IPS-15b (cell line): Measurements from ENCODE around the gene PLXNA2.

ENCODE experiments used
- H3K27me3 ChIP-seq: one replicate; pipeline ENCODE4 v1.6.1; 2013; ENCODE audit warnings: low read length; ENCODE audit not compliant: control insufficient read depth, insufficient read depth
- H3K36me3 ChIP-seq: one replicate; pipeline ENCODE4 v1.6.1; 2013; ENCODE audit warnings: low read length; ENCODE audit not compliant: control insufficient read depth, insufficient read depth
- H3K4me1 ChIP-seq: one replicate; pipeline ENCODE4 v1.6.1; 2013; ENCODE audit warnings: mild to moderate bottlenecking, low read length; ENCODE audit not compliant: control insufficient read depth, insufficient read depth
- H3K4me3 ChIP-seq: one replicate; pipeline ENCODE4 v1.5.1; 2013; ENCODE audit warnings: low read depth, low read length
- H3K9ac ChIP-seq: one replicate; pipeline ENCODE4 v1.6.1; 2013; ENCODE audit warnings: low read depth, mild to moderate bottlenecking, low read length
- H3K9me3 ChIP-seq: one replicate; pipeline ENCODE4 v1.6.1; 2013; ENCODE audit warnings: mild to moderate bottlenecking, low read length; ENCODE audit not compliant: control insufficient read depth, insufficient read depth

Gene PLXNA2

DNA sequence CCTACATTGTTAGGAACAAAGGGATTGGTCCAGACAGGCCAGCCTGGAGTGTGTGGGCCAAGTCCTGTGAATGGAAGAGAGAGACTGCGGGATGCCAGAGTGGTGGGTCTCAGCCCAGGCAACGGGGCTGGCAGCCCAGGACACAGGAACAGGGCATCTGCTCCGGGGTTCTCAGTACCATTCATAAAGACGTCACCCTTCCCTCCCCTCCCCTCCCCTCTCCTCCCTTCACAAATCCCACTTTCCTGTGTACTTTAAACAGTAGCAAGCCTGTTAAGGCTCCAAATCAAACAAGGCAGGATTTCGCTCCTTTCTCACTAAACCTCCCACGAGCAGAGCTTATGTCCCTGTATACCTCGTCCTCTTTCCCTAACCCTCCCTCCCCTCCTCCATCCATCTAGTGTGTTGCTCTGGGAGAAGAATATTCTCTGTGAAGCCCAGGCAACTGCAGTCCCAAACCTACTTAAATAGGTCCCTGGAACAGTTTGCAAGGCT, 4.2 kb upstream of the PLXNA2 start:
- Histone ChIP-seq H3K4me3 (no peak overlapping the region), H3K36me3 (no peaks in the 10 kb centered on the region), H3K27me3 (peaks cover 37% of the 10 kb centered on the region), H3K4me1 (peaks cover 8% of the 10 kb centered on the region), H3K9me3 (no peaks in the 10 kb centered on the region), H3K9ac (no peak overlapping the region)

DNA sequence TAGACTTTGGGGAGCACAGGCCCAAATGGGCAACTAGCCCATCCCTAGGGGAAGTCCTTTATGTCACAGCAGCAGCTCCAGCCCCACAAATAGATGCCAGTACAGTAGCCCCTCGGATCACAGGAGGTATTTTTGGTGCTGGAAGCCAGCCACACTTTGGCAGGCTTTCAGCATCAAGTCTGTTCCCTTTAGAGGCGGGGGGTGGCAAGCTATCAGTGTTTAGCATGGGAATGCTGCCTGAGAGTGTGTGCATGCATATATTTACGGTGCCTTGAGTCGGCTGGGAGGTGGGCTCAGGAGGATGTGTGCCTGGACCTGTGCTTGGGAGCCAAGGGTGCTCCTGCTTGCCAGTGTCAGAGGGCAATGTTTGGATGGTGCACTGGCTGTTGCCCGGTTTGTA, 3.5 kb upstream of the PLXNA2 start:
- H3K9me3 ChIP-seq = no peaks in the 10 kb centered on the region
- peaks cover 8% of the 10 kb centered on the region for H3K4me1 ChIP-seq
- peaks cover 43% of the 10 kb centered on the region for H3K27me3 ChIP-seq
- no peaks in the 10 kb centered on the region for H3K36me3 ChIP-seq
- no peak overlapping the region for H3K9ac ChIP-seq
- no peak overlapping the region for H3K4me3 ChIP-seq

DNA sequence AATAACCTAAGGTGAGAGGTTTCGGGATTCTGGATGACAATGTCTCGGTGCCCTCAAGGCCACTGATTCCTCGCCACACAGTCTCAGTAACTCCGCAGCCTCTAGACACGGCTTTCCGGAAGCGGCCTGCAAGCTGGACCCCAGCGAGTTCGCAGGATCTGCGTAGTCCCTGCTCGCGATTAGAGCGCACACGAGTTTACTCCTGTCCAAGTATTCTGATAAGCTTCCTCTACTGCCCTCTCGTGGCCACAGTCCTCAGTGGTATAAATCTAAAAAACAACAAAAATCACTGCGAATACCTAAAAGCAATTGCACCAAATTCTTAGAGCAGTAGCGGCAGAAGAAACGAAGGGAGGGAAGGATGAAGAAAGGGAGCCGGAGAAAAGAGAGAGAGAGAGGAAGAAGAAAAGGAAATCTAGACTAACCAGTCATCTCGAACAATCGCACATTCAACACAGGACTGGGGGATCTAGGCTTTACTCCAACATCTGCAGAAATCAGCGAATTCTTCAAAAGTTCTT, 1.1 kb upstream of the PLXNA2 start:
- Histone ChIP-seq H3K36me3 (no peaks in the 10 kb centered on the region), H3K4me3 (peak overlapping the region; percentile 68), H3K27me3 (peaks cover 68% of the 10 kb centered on the region), H3K4me1 (peaks cover 6% of the 10 kb centered on the region), H3K9me3 (no peaks in the 10 kb centered on the region), H3K9ac (no peak overlapping the region)

DNA sequence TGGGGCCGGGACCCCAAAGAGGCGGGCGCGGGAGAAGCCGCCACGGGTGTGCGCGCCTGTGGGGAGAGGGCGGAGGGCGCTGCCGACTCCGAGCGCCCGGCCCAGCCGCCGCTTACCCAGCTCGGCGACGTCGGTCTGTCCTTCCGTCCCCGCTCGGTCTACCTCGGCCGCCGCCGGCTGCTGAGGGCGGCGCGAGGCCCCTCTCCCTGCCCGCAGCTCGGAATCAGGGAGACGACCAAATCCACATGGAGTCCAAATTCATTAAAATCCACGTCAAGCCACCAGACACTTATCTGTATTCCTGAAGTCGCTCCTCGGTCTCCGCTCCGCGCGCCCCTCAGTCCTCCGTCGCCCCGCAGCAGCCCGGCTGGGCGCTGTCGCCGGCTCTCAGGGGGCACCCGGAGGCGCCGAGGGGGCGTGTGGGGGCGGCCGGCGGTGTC, 637 bp downstream of the PLXNA2 start:
- Histone ChIP-seq H3K4me1 (peaks cover 9% of the 10 kb centered on the region), H3K4me3 (peak overlapping the region; percentile 78), H3K9ac (no peak overlapping the region), H3K27me3 (peaks cover 76% of the 10 kb centered on the region), H3K9me3 (no peaks in the 10 kb centered on the region), H3K36me3 (no peaks in the 10 kb centered on the region)

DNA sequence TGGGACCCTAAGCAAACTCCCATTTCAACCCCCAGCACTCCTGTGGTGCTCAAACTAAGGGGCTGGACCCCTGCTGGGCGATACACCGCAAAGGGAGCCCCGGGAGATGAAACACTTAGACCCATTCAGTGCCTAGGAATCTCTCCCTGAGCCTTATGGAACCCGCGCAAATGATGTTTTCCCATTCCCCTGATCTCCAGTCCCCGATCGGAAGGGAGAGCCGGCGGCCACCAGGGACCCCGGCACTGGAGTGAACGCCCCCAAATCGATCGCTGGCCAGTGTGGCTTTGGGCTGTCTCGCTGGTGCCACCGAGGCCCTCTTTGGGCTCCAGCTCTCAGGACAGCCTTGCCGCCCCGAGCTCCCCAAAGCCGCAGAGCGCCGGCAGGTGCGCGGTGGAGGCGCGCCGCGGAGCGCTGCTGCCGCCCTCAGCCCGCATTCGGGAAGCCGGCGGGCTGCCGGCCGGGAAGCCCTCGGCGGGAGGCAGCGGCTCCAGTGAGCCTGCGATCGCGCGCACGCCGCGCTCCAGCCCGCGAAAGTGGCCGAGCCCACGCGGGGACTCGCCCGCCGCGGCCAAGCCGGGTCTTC, 1.1 kb downstream of the PLXNA2 start:
- Histone ChIP-seq H3K4me1 (peaks cover 9% of the 10 kb centered on the region), H3K4me3 (peak overlapping the region; percentile 78), H3K9ac (no peak overlapping the region), H3K9me3 (no peaks in the 10 kb centered on the region), H3K36me3 (no peaks in the 10 kb centered on the region), H3K27me3 (peaks cover 76% of the 10 kb centered on the region)

DNA sequence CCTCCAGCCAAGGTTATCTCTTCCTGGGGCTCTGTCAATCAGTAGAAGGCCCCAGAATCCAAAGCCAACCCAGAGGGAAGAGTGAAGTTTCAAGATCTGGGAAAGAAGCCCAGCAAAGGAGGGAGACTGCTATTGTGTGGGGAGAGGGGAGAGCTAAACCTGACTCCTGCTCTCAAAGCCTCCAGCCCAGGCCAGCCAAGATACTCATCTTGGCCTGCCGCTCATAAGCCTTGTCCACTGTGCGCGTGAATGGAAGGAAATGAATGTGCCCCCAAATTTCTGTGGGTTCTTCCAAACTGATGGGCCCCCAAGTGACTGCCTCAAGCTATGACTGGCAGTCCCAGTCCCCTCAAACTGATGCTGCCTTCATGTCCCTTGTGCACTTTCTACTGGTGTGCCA, 2.0 kb downstream of the PLXNA2 start:
- peaks cover 71% of the 10 kb centered on the region for H3K27me3 ChIP-seq
- no peaks in the 10 kb centered on the region for H3K36me3 ChIP-seq
- no peak overlapping the region for H3K9ac ChIP-seq
- no peaks in the 10 kb centered on the region for H3K9me3 ChIP-seq
- H3K4me3 ChIP-seq = no peak overlapping the region
- H3K4me1 ChIP-seq = peaks cover 9% of the 10 kb centered on the region

DNA sequence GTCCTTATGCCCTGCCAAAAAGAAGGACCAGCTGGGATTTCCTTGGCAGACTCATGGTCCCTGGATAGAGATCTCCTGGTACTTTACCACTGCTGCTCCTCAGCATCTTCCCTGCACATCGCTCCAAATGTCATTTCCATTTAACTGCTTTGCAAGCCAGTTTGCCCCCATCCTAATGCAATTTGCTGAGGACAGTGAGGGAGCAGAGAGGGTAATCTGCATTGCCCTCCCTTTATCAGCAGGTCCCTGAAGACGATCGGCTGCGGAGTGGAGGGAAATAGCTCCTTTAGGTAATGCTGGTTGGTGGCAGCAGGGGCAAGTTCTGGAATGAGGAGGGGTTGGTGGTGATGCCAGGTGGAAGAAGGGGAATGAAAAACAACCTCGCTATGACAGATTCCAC, 2.7 kb downstream of the PLXNA2 start:
- H3K9ac ChIP-seq = no peak overlapping the region
- H3K4me1 ChIP-seq = peaks cover 9% of the 10 kb centered on the region
- no peak overlapping the region for H3K4me3 ChIP-seq
- peaks cover 70% of the 10 kb centered on the region for H3K27me3 ChIP-seq
- no peaks in the 10 kb centered on the region for H3K9me3 ChIP-seq
- H3K36me3 ChIP-seq = no peaks in the 10 kb centered on the region

DNA sequence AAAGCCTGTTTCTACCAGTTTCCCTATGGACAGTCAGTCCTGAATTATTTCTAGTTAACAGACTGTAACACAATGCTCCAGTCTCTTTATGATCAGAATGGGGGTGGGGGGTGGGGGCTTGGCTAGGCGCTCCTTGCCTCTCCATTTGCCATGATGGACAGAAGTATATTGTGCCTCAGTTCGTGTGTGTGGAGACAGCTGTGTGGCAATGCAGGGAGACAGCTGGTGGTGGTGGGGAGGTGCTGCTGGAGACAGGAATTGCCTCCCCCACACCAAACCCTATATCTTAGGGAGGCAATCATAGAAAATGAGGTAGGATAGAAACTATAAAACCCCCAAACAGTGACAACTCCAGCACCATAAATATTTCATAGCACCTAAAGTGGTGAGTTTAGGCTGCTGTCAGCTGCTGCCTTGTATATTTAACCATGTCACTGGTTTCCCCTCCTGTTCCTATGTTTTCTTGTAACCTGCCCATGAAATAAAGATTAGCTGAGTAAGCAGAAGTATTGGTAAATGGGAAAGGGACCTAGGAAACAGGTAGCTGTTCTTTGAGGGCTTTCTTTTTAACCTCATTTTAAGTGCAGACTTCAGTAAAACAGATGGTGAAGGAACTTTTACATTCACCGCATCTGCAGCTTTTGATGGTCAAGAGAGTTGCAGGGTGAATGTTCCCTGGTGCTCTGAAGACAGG, 3.4 kb downstream of the PLXNA2 start:
- Histone ChIP-seq H3K9ac (no peak overlapping the region), H3K4me1 (peaks cover 13% of the 10 kb centered on the region), H3K27me3 (peaks cover 66% of the 10 kb centered on the region), H3K36me3 (no peaks in the 10 kb centered on the region), H3K4me3 (no peak overlapping the region), H3K9me3 (no peaks in the 10 kb centered on the region)

DNA sequence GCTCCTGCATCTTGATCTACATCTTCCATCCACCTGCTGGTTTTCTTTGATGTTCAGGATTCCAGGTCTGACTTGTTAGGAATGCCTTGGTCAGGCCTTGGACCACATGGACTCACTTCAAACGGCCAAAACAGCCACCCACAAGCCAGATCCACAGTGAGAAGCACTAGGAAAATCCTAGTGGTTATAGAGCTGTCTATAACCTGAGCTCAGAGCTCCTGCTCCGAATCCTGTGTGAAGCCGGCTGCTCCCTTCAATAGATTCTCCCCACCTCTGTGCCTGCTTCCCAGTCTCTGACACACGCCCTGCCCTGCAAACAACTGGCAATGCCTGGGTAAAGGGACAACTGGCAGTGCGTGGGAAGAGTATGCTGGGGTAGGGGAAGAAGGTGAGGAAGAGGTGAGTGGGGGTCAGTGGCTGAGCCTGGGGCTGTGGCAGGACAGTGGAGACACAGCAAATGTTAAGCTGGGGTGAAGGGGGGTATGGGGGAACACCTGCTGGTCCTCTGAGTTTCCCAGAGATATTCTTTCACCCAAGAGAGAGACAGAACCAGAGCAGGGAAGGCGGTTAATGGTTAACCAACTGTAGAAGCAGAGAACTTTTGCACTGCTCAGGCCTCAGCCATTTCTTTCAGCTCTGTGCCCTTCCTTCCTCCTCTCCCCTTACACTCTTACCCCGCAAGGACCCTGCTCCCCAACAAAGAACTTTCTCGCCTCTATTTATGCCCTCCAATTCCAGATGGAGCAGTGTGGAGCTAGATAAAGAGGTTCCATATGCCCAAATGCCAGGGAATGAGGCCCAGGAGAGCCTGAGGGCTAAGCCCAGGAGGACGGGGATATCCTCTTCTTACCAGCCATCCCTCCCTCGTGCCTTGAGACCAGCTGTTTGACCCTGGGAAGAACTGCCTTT, 4.5 kb downstream of the PLXNA2 start:
- H3K27me3 ChIP-seq = peaks cover 56% of the 10 kb centered on the region
- H3K9ac ChIP-seq = no peak overlapping the region
- H3K36me3 ChIP-seq = no peaks in the 10 kb centered on the region
- H3K9me3 ChIP-seq = no peaks in the 10 kb centered on the region
- H3K4me3 ChIP-seq = no peak overlapping the region
- H3K4me1 ChIP-seq = peaks cover 11% of the 10 kb centered on the region

DNA sequence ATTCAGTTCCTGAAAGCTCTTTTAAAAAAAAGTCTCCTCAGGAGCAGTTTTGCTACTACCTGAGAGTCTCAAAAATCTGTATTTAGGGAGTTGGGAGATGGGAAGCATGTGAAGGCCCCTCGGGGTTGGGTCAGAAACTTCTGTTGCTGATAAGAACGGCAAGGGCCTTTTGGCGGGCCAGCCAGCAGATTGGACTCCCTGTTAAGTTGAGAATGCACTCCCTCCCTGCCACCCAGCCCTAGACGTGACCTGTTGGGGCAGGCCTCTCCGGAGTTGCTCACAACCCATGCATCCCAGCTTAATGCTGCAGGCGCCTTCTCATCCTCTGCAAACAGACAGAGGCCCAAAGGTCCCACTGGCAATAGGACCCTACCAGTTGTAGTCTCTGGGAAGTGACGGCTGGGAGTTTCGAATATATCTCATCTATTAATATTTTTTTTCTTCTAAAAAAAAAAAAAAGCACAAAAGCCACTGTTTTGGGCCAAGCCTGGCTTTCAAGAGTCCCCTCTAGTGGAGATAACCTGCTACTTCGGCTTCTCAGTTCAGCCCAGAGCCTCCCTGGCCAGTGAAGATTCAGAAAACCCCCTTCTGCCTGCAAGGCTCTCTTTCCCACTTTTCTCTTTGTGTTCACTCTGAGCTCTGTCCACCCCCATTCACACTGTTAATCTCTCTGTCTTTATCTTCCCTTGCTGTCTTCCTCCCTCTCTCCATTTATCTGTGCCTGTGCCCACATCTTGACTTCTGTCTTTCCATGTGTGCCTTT, 5.3 kb downstream of the PLXNA2 start:
- Histone ChIP-seq H3K4me1 (peaks cover 11% of the 10 kb centered on the region), H3K27me3 (peaks cover 53% of the 10 kb centered on the region), H3K9me3 (no peaks in the 10 kb centered on the region), H3K4me3 (no peak overlapping the region), H3K36me3 (no peaks in the 10 kb centered on the region), H3K9ac (no peak overlapping the region)

DNA sequence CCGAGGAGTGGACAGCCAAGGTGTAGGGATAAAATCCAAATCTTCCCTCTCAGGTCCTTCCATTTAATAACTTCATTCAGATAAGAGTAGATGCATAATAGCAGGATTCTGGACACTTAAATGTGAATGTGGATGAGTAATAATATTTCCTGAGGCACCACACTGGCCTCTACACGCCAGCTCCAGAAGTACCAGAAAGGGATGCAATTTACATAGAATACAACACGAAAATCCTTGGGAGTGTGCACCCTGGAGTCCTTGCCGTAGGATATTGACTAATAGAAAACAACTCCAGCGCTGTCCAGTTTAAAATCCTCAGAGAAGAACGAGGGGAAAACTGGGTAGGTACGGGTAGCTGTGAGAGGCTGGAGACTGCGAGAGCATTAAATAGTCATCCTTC, 6.9 kb downstream of the PLXNA2 start:
- Histone ChIP-seq H3K4me1 (peaks cover 23% of the 10 kb centered on the region), H3K27me3 (peaks cover 37% of the 10 kb centered on the region), H3K4me3 (no peak overlapping the region), H3K9me3 (no peaks in the 10 kb centered on the region), H3K36me3 (no peaks in the 10 kb centered on the region), H3K9ac (no peak overlapping the region)
